ENCODE data around the gene IL9R.
"Not testable (repeated sequence)": the region's sequence is repeated elsewhere in the genome, so short reads cannot be mapped to it uniquely, and the experiment has no call there.

Gene IL9R

DNA sequence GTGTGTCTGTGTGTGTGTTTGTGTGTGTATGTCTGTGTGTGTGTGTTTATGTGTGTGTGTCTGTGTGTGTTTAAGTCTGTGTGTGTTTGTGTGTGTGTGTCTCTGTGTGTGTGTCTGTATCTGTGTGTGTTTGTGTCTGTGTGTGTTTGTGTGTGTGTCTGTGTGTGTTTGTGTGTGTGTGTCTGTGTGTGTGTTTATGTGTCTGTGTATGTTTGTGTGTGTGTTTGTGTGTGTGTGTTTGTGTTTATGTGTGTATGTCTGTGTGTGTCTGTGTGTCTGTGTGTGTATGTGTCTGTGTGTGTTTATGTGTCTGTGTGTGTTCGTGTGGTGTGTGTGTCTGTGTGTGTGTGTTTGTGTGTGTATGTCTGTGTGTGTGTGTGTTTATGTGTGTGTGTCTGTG lies 11.4 kb downstream of the IL9R start:
- DNase-seq (ENCODE audit: low spot score) = no peak
- in situ Hi-C loops (cut with MboI; ENCODE audit: low pct_unique_long_range_greater_than_20kb, low sequenced_read_pairs, unreplicated experiment) = no loop called here
- TF ChIP-seq, protein P1, sequence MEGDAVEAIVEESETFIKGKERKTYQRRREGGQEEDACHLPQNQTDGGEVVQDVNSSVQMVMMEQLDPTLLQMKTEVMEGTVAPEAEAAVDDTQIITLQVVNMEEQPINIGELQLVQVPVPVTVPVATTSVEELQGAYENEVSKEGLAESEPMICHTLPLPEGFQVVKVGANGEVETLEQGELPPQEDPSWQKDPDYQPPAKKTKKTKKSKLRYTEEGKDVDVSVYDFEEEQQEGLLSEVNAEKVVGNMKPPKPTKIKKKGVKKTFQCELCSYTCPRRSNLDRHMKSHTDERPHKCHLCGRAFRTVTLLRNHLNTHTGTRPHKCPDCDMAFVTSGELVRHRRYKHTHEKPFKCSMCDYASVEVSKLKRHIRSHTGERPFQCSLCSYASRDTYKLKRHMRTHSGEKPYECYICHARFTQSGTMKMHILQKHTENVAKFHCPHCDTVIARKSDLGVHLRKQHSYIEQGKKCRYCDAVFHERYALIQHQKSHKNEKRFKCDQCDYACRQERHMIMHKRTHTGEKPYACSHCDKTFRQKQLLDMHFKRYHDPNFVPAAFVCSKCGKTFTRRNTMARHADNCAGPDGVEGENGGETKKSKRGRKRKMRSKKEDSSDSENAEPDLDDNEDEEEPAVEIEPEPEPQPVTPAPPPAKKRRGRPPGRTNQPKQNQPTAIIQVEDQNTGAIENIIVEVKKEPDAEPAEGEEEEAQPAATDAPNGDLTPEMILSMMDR (IDR thresholded peaks at IDR 0.05; ENCODE audit: extremely low read depth, insufficient read depth, missing control alignments) = no peak

DNA sequence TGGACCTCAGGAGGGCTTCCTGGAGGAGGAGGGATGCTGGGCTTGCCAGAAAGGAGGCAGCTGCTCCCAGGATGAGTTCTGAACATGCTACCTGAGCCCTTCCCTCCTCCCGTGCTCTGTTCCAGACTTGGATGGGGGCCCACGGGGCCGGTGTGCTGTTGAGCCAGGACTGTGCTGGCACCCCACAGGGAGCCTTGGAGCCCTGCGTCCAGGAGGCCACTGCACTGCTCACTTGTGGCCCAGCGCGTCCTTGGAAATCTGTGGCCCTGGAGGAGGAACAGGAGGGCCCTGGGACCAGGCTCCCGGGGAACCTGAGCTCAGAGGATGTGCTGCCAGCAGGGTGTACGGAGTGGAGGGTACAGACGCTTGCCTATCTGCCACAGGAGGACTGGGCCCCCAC lies 12.2 kb downstream of the IL9R start:
- DNase-seq (ENCODE audit: low spot score); in situ Hi-C loops (cut with MboI; ENCODE audit: low pct_unique_long_range_greater_than_20kb, low sequenced_read_pairs, unreplicated experiment): not testable (repeated sequence)

DNA sequence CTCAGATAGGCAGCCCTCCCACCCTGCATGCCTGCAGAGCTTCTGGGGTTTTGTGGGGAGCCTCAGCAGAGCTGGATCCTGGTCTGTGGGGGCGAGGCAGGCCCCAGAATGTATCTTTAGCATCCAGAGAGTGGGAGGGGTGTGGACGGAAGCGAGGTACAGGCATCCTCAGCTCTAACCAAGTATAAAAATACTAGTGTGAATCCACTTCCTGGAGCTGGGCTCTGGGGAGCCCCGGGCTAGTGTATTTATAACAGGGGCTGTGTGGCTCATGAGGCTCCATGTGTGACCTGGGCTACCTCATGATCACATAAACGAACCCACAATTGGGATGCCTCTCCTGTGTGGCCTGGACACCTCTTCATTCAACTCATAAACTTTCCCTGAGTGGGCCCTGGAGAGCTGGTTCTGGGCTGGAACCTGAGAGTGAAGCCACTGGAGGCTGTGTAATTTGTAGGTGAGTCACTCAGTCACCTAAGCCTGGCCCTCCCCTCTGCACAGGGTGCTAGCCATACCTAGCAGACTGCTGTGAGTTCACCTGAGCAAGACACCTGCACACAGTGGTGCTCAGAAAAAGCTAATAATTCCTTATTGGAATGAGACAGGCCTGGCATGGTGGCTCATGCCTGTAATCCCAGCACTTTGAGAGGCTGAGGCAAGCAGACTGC lies 15.9 kb downstream of the IL9R start:
- in situ Hi-C loops (cut with MboI; ENCODE audit: low pct_unique_long_range_greater_than_20kb, low sequenced_read_pairs, unreplicated experiment); DNase-seq (ENCODE audit: low spot score): not testable (repeated sequence)

DNA sequence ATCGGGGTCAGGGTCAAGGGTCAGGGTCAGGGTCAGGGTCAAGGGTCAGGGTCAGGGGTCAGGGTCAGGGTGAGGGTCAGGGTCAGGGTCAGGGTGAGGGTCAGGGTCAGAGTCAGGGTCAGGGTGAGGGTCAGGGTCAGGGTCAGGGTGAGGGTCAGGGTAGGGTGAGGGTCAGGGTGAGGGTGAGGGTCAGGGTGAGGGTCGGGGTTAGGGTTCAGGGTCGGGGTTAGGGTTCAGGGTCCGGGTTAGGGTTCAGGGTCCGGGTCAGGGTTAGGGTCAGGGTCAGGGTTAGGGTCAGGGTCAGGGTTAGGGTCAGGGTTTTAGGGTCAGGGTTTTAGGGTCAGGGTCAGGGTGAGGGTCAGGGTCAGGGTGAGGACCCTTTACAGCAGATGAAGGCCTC lies 22.4 kb downstream of the IL9R start:
- in situ Hi-C loops (cut with MboI; ENCODE audit: low pct_unique_long_range_greater_than_20kb, low sequenced_read_pairs, unreplicated experiment); DNase-seq (ENCODE audit: low spot score): not testable (repeated sequence)

DNA sequence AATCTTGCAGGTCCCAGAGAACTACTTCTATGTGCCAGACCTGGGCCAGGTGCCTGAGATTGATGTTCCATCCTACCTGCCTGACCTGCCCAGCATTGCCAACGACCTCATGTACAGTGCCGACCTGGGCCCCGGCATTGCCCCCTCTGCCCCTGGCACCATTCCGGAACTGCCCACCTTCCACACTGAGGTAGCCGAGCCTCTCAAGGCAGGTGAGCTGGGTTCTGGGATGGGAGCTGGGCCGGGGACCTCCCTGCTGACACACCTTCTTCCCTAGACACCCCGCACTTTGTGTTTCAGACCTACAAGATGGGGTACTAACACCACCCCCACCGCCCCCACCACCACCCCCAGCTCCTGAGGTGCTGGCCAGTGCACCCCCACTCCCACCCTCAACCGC lies 25.5 kb downstream of the IL9R start:
- in situ Hi-C loops (cut with MboI; ENCODE audit: low pct_unique_long_range_greater_than_20kb, low sequenced_read_pairs, unreplicated experiment); DNase-seq (ENCODE audit: low spot score): not testable (repeated sequence)

DNA sequence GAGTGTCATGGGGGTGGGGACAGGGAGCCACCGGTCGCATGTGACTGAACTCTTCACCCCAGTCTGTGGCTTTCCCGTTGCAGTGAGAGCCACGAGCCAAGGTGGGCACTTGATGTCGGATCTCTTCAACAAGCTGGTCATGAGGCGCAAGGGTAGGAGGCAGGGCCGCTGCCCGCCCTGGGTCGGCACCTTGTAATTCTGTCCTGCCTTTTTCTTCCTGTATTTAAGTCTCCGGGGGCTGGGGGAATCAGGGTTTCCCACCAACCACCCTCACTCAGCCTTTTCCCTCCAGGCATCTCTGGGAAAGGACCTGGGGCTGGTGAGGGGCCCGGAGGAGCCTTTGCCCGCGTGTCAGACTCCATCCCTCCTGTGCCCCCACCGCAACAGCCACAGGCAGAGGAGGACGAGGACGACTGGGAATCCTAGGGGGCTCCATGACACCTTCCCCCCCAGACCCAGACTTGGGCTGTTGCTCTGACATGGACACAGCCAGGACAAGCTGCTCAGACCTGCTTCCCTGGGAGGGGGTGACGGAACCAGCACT lies 27.5 kb downstream of the IL9R start:
- in situ Hi-C loops (cut with MboI; ENCODE audit: low pct_unique_long_range_greater_than_20kb, low sequenced_read_pairs, unreplicated experiment); DNase-seq (ENCODE audit: low spot score): not testable (repeated sequence)

DNA sequence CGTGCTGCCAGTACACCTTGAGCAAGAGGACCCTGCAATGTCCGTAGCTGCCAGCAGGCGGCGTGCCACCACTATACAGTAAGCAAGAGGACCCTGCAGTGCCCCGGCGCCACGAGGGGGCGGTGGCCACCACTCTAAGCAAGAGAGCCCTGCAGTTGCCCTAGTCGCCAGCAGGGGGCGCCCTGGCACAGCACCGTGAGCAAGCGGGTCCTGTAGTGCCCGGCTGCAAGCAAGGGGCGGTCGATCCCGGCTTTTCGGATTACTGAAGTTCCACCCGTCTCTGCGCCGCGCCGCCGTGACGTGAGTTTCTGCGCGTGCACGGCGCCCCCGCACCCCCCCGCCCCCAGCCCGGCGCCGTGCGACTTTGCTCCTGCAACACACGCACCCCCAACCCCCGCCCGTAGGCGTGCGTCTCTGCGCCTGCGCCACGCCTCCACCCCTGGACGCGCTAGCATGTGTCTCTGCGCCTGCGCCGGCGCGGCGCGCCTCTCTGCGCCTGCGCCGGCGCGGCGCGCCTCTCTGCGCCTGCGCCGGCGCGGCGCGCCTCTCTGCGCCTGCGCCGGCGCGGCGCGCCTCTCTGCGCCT lies 31.2 kb downstream of the IL9R start:
- DNase-seq (ENCODE audit: low spot score); in situ Hi-C loops (cut with MboI; ENCODE audit: low pct_unique_long_range_greater_than_20kb, low sequenced_read_pairs, unreplicated experiment): not testable (repeated sequence)

DNA sequence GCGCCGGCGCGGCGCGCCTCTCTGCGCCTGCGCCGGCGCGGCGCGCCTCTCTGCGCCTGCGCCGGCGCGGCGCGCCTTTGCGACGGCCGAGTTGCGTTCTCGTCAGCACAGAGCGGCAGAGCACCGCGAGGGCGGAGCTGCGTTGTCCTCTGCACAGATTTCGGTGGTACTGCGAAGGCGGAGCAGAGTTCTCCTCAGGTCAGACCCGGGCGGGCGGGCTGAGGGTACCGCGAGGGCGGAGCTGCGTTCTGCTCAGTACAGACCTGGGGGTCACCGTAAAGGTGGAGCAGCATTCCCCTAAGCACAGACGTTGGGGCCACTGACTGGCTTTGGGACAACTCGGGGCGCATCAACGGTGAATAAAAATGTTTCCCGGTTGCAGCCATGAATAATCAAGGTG lies 31.8 kb downstream of the IL9R start:
- in situ Hi-C loops (cut with MboI; ENCODE audit: low pct_unique_long_range_greater_than_20kb, low sequenced_read_pairs, unreplicated experiment); DNase-seq (ENCODE audit: low spot score): not testable (repeated sequence)

DNA sequence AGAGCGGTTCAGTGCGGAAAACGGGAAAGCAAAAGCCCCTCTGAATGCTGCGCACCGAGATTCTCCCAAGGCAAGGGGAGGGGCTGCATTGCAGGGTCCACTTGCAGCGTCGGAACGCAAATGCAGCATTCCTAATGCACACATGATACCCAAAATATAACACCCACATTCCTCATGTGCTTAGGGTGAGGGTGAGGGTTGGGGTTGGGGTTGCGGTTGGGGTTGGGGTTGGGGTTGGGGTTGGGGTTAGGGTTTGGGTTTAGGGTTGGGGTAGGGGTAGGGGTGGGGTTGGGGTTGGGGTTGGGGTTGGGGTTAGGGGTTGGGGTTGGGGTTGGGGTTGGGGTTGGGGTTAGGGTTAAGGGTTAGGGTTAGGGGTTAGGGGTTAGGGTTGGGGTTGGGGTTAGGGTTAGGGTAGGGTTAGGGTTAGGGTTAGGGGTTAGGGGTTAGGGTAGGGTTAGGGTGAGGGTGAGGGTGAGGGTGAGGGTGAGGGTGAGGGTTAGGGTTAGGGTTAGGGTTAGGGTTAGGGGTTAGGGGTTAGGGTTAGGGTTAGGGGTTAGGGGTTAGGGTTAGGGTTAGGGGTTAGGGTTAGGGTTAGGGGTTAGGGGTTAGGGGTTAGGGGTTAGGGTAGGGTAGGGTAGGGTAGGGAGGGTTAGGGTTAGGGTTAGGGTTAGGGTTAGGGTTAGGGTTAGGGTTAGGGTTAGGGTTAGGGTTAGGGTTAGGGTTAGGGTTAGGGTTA lies 32.4 kb downstream of the IL9R start:
- in situ Hi-C loops (cut with MboI; ENCODE audit: low pct_unique_long_range_greater_than_20kb, low sequenced_read_pairs, unreplicated experiment); DNase-seq (ENCODE audit: low spot score): not testable (repeated sequence)

DNA sequence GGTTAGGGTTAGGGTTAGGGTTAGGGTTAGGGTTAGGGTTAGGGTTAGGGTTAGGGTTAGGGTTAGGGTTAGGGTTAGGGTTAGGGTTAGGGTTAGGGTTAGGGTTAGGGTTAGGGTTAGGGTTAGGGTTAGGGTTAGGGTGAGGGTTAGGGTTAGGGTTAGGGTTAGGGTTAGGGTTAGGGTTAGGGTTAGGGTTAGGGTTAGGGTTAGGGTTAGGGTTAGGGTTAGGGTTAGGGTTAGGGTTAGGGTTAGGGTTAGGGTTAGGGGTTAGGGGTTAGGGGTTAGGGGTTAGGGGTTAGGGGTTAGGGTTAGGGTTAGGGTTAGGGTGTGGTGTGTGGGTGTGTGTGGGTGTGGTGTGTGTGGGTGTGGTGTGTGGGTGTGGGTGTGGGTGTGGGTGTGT lies 33.0 kb downstream of the IL9R start:
- DNase-seq (ENCODE audit: low spot score); in situ Hi-C loops (cut with MboI; ENCODE audit: low pct_unique_long_range_greater_than_20kb, low sequenced_read_pairs, unreplicated experiment): not testable (repeated sequence)

Data from GM13977 (cell line).